Measurements from ENCODE around the gene DRP2. TPM values are rescaled to one million over a fixed set of nuclear protein-coding genes. Genes with fewer than 3 reads are reported as not detected.
"Not testable (repeated sequence)": the region's sequence is repeated elsewhere in the genome, so short reads cannot be mapped to it uniquely, and the experiment has no call there.

Gene DRP2, protein sequence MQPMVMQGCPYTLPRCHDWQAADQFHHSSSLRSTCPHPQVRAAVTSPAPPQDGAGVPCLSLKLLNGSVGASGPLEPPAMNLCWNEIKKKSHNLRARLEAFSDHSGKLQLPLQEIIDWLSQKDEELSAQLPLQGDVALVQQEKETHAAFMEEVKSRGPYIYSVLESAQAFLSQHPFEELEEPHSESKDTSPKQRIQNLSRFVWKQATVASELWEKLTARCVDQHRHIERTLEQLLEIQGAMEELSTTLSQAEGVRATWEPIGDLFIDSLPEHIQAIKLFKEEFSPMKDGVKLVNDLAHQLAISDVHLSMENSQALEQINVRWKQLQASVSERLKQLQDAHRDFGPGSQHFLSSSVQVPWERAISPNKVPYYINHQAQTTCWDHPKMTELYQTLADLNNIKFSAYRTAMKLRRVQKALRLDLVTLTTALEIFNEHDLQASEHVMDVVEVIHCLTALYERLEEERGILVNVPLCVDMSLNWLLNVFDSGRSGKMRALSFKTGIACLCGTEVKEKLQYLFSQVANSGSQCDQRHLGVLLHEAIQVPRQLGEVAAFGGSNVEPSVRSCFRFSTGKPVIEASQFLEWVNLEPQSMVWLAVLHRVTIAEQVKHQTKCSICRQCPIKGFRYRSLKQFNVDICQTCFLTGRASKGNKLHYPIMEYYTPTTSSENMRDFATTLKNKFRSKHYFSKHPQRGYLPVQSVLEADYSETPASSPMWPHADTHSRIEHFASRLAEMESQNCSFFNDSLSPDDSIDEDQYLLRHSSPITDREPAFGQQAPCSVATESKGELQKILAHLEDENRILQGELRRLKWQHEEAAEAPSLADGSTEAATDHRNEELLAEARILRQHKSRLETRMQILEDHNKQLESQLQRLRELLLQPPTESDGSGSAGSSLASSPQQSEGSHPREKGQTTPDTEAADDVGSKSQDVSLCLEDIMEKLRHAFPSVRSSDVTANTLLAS
- 0.05 TPM for total RNA-seq
- long read RNA-seq = 0 reads

DNA sequence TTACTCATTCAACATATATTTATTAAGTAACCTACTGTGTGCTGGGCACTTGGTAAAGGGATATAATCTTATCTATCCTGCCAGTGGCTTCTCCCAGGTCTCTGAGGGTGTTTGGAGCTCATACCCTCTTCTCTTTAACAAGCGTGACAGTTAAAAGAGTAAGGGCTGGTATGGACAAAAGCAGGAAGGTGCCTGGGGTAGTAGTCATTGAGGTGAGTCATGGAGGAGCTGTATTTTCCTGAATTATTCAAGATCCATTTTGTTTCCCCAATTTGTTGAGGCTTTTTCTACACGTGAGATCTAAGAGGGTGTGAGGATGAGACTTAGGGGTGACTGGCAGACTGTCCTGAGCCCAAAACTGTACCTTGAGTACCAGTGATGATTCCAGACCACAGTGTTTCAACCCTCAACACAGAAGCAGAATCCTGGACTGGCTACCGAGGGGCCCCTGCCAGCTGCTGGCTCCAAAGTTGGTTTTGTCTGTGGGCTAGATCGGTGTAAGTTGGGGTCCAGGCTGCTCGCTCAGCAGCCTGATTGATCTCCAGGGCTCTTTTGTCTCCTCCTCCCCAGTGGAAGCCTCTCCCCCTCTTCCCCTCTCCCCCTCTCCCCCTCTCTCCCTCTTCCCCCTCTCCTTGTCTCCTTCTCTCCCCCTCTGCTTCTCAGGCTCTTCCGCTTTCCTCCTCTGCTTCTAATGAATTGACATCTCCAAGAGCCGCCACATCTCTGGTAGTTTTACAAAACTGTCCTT lies at the start of gene DRP2:
DRP2 (plus strand) TSS at position 671 of the 748 bp plus-strand sequence. CDS start 11,862 bp downstream, outside the sequence.
- no peak for ATAC-seq
- DNase-seq = no peak
- intact Hi-C loops (cut with micrococcal nuclease) = no loop called here

DNA sequence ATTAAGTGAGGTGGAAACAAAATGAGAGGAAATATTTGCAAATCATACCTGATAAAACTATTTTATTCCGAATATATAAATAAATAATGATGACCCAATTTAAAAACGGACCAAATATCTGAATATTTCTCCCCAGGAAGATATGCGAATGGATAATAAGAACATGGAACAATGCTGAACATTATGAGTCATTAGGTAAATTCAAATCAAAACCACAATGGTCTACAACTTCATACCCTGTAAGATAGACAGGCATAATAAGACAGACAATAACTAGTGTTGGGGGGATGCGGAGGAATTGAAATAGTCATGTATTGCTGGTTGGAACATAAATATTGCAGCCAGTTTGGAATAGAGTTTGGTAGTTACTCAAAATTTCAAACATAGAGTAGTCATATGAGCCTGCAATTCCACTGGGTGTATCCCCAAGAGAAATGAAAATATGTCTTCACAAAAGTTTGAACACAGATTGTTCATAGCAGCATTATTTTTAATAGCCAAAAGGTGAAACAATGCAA lies 47.6 kb upstream of the DRP2 start:
- DNase-seq (no peak), ATAC-seq (no peak)
- intact Hi-C loops (cut with micrococcal nuclease) = no loop called here

DNA sequence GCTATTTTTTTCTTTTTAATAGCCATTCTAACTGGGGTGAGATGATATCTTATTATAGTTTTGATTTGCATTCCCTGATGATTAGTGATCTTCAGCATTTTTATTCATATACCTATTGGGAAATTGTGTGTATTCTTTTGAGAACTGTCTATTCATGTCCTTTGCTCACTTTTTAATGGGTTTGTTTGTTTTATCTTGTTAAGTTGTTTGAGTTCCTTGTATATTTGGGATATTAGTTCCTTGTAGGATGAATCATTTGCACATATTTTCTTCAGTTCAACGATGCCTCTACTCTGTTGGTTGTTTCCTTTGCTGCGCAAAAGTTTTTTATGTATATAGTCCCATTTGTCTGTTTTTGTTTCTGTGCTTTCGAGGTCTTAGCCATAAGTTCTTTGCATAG lies 43.1 kb upstream of the DRP2 start:
- DNase-seq (no peak), ATAC-seq (no peak)
- intact Hi-C loops (cut with micrococcal nuclease) = no loop called here

DNA sequence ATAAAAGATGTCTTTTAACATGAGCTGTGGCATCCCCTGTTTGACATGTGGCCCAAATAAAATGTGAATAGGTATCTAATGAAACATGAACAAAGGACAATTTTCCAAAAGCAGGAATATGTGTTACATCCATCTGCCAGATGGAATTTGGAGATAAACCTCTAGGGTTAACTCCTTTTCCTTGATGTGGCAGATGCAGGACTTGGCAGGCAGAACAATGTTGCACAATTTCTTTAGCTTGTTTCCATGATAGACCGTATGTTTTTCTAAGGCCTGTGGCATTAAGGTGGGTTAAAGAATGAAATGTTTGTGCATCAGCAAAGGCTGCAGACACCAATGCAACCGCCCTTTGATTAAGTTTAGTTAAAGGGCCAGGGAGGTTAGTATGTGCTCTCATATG lies 34.7 kb upstream of the DRP2 start:
- ATAC-seq = not testable (repeated sequence)

DNA sequence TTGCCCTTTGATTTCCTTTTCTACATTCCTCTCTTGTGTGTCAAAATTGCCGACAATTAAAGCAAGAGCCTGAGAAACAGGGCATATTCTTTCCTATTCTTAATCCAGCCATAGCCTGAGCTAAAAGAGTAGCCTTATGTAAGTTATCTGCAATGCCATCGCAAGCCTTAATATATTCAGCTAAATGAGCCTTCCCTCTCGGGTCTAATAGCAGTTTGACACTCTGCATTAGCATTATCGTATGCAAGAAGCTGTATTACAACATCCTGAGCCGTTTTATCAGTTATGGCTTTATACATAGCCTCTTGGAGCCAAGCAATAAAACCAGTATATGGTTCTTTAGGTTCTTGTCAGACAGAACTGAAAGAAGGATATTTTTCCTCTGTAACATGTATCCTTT lies 31.6 kb upstream of the DRP2 start:
- ATAC-seq; intact Hi-C loops (cut with micrococcal nuclease): not testable (repeated sequence)

More for the DNA sequence above, 34.7 kb upstream of the DRP2 start:
- DNase-seq; intact Hi-C loops (cut with micrococcal nuclease): not testable (repeated sequence)

DNA sequence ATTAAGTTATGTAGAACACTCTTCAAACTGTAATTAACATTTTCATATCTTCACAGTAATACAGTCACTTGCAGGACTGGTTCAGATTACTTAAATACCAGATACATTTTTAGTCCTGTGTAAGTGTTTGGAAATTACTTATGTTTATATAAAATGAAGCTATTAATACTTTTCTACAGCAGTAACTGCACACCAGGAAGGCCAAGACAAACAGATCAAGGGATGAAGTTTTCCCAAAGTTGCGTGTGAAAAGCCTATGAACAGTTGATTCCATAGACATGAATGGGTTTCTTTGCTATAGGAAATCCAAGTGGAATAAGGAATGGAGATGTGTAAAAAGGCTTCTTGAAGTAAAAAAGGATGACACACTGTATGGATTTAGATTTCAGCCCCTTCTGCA lies 28.9 kb upstream of the DRP2 start:
- intact Hi-C loops (cut with micrococcal nuclease) = no loop called here
- ATAC-seq (no peak), DNase-seq (no peak)

More for the DNA sequence above, 31.6 kb upstream of the DRP2 start:
- not testable (repeated sequence) for DNase-seq

DNA sequence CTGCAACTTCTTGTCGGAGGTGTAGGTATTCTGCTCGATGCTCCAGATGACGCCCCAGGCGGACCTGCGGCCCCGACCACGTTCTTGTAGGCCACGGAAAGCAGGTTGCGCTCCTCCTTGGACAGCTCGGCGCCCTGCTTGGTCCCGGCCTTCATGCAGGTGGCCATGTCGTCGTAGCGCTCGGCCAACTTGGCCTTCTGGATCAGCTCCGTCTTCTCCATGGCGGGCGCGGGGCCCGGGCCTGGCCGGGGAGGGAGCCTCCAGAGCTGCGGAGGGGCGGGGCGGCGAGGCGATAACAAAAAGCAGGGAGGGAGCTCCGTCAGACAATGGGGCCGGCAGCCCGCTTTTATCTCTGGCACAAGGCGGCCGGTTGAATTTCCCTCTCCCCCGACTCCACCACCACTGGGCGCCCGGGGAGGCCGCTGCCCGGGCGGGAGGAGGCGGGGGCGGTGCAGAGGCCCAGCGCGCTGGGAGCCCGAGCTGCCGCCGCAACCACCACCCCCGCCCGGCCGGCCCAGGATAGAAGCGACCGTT lies 28.3 kb upstream of the DRP2 start:
- ATAC-seq (peak; percentile 67), DNase-seq (peak; percentile 36)
- intact Hi-C loops (cut with micrococcal nuclease) = no loop called here

DNA sequence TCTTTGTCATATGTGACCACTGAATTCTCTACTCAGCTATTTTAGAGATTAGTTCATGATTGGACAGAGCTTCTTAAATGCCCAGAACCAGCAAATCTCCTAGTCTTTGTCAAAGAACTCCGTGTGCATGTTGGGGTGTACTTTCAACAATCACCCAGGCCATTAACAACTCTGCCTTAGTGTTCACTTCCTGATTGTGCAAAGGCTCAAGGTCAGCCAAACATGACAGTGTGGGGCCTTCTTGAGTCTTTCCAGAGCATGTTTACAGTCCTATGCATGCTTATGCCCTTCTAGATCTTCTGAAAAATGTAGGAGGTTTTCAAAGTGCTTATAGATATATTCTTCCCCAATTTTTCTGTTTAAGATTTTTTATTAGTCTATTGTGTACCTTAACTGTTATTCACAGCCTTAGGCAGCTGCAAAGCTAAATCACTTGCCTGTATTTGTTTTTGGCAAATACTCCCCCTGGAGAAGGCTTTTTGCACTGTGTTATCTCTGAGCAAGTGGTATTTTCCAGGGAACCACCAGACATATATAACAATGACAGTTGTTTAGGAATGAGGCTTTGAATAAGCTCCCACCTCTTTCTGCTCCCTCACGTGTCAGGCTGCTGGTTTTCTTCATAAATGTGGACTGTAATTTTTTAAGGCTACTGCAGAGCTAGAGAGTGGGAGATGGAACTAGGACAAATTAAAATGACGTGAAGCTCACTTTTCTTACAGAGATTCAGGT lies 24.0 kb upstream of the DRP2 start:
- DNase-seq = no peak
- ATAC-seq = no peak
- intact Hi-C loops (cut with micrococcal nuclease) = no loop called here

DNA sequence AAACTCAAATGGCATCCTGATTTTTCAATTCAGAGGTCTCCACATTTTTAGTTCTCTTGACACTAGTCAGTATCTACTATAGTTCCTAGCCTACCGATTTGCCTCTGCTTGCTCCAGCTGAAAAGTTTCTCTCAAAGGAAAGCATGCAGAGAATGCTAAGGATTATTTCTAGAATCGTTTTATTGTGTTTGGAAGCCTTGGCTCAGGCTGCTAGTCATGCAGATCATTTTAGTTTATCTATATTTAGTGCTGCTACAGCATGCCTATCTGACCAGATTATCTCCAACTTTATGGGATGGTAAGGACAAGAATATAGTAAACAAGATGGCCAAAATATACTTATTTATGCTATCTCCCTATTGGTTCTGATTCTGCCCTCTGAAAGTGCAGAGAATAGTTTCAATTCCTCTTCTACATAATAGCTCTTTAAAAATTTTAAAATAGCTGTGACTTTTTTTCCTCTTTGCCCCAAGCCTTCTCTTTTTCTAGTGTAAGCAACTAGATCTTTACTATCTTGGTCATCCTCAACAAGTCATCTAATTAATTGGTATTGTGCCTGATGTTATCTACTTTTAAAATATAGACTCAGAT lies 15.7 kb upstream of the DRP2 start:
- ATAC-seq (no peak), DNase-seq (no peak)
- intact Hi-C loops (cut with micrococcal nuclease) = no loop called here

DNA sequence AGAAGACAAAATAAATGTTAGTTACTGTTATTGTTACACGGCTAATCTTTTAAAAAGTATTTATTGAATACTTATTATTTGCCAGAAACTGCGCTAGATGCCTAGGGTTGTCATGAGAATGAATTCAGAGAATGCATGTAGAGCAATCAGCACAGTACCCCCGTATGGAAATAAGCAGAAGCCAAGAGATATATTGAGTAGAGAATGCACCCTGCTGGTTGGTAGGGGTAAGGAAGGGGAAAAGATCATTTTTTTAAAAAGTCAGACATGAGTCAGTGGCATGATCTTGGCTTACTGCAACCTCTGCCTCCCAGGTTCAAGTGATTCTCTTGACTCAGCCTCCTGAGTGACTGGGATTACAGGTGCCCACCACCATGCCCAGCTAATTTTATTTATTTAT lies 13.1 kb upstream of the DRP2 start:
- intact Hi-C loops (cut with micrococcal nuclease) = no loop called here
- DNase-seq (no peak), ATAC-seq (no peak)

DNA sequence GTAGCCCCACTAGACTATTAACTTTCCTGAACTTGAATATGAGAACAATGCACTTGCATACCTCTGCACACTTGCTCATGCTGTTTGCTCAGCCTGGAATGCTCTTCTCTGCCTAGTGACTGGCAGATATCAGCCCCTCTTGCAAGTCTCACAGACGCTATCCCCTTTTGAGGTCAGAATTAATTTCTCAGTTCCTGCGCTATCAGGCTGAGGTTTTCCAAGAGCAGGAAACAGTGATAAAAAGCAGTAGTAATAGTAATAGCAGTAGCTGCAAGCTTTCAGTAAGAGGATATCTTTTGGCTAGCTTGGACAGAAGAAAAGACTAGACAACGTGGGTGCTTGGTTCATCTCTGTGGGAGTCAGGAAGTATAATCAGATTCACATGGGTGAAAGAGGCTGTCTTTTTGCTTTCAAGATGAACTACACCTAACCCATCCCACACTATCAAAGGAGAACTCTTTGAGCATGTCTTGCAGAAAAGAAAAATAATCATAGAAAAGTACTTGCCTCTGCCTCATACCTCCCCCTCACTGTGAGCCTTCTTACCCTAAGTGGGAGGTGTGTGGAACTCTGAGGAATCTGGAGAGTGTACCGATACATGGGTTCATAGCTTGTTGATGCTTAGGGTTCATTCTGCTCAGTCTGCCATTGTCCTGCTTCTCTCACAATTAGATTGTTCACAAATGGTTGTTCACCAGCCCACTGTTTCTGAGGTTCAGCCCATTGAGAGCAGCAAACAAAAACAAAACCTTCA lies 11.3 kb upstream of the DRP2 start:
- intact Hi-C loops (cut with micrococcal nuclease) = no loop called here
- DNase-seq (no peak), ATAC-seq (no peak)

DNA sequence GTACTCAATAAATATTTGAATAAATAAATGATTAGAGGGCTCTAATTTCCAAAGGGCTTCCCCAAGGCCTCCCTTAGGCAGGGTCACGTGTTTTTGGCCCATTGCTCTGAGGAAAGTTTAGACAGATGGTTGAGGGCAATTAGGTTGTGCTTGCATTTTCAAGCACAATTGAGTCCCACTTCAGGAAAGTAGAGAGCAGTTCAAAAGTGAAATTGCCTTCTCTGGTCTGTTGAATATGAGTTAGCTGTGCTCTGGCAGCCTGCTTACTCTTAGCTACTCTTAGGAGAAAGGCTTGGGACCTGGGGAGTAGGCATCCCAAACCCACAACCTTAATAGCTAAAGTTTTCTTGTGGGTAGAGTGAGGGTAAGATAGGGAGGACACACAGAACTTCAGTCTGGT lies 9.0 kb upstream of the DRP2 start:
- intact Hi-C loops (cut with micrococcal nuclease) = no loop called here
- no peak for ATAC-seq

DNA sequence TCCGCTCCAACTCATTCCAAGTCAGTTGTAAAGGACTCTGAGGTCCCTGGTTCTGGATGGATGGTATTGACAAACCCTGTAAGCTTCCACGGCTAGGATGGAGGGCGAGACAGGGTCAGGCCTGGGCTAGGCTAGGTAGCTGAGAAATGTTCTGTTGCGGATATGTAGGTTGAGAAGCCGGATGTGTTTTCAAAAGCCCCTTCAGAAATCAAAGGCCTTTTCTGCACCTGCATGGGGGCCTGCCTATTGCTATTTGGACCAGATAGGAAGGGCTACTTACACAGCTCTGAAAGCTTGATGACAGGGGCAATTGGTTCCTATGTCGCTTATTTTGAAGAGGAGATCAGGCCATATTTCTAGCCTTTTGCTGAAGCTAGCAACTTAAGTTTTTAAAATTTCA lies 1.9 kb upstream of the DRP2 start:
- intact Hi-C loops (cut with micrococcal nuclease) = no loop called here
- no peak for DNase-seq
- no peak for ATAC-seq

More for the DNA sequence above, 9.0 kb upstream of the DRP2 start:
- no peak for DNase-seq

DNA sequence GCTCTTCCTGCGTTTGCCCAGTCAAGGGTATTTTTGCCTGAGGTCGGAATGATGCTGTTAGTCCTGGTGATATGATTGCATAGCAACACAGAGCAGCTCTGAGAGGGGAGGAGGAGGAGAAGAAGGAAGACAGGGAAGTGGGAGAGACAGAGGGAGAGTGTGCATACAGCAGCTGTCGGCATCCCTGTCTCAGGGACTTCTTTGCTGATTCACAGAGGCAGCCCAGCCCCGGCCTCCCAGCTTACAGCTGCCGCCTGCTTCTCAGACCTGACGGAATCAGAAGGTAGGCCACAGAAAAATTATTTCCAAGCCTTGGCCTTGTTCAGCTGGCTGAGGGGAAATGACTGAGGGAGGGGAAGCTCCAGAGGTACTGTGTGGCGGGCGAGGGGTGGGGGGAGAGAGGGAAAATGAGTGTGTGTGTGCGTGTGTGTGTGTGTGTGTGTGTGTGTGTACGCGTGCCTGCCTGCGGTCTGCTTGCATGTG lies 319 bp downstream of the DRP2 start:
- intact Hi-C loops (cut with micrococcal nuclease) = no loop called here

DNA sequence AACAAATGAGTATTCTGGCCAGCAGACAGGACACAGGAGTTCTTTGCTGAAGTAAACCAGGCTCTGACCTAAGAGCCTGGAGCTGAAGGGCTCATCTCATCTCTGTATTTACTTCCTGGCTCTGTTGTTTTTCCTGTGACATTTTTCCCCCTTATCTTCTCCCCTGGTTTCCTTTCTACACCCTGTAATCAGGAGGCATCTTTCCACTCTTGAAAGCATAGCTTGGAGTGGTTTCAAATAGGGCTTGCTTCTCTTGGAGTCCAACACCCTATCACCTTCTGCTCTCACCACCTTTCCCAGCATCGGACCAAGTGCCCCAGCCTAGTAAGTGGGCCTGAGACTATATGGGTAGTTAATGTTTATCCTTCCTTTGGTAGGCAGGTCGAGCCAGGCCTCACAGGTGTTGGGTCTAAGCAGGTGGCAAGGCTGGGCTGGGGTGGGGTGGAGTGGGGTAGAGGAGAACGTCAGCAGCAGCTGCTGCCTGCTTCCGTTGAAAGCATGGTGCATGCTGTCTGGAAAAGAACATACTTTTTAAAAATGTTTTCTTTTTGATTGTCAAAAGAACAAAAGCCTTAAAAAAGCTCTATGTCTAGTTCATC lies 1.2 kb downstream of the DRP2 start:
- intact Hi-C loops (cut with micrococcal nuclease) = no loop called here
- no peak for DNase-seq
- no peak for ATAC-seq

More for the DNA sequence above, 319 bp downstream of the DRP2 start:
- no peak for DNase-seq
- no peak for ATAC-seq

DNA sequence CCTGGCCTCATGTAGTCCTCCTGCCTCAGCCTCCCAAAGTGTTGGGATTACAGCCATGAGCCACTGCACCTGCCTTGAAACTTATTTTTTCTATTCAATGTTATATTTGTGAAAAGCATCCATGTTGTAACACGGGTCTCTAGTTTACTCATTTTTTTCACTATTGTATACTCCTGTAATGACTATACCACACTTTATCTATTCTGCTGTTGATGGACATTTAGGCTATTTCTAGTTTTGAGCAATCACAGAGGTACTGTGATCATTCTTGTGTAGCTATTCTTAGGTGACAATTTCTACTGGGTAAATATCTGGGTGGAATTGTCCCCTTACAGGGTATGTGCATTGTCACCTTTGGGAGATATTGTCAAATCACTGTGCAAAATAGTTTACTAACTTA lies 3.6 kb downstream of the DRP2 start:
- intact Hi-C loops (cut with micrococcal nuclease) = no loop called here
- ATAC-seq = no peak
- no peak for DNase-seq

DNA sequence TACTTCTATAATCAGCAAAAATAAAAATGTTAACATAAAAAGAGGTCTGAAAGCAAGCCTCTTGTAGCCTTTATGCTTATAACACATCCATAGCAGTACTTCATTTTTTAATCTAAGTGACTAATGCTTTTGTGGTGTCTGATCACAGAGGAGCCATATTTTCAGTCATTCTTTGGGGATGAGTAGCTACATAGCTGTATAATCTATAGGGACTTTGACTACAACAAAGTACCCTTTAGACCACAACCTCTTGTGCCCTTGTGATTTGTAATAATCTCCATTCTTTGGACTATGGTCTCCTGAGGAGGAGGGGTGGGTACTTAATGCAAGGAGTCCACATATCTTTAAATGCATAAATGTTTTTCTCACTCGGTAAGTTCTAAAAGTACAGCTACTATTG lies 9.6 kb downstream of the DRP2 start:
- ATAC-seq (no peak), DNase-seq (no peak)
- intact Hi-C loops (cut with micrococcal nuclease) = no loop called here
